NCI-H128 (cell line): Measurements from ENCODE around the gene RDH14.

Experiments
- DNase-seq: peaks from one replicate; lab custom pipeline; 2025; ENCODE audit not compliant: unreplicated experiment; lab: John Stamatoyannopoulos, UW

RDH14 gene

DNA sequence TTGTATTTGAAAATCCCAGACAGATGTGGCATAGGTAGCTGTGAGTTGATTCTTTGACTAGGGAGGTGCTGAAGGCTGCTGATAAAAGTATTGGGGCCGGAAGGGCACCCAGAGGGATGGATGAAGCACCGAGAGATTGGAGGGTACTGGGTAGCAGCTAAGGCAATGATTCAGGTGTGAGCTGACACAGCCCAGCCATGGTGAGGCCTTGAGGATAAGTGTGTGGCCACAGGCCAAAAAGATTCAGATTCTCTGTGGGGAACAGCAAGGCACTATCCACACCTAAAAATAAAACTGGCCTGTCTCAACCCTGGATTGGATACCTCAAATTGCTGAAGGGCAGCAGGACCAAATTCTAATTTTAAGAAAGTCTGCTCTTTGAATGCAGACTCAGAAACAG is 35.2 kb downstream of the RDH14 start:
- DNase-seq = no peak

GRCh38 chr2:18522484-18523146 is 37.8 kb downstream of the RDH14 start:
- DNase-seq = no peak

DNA sequence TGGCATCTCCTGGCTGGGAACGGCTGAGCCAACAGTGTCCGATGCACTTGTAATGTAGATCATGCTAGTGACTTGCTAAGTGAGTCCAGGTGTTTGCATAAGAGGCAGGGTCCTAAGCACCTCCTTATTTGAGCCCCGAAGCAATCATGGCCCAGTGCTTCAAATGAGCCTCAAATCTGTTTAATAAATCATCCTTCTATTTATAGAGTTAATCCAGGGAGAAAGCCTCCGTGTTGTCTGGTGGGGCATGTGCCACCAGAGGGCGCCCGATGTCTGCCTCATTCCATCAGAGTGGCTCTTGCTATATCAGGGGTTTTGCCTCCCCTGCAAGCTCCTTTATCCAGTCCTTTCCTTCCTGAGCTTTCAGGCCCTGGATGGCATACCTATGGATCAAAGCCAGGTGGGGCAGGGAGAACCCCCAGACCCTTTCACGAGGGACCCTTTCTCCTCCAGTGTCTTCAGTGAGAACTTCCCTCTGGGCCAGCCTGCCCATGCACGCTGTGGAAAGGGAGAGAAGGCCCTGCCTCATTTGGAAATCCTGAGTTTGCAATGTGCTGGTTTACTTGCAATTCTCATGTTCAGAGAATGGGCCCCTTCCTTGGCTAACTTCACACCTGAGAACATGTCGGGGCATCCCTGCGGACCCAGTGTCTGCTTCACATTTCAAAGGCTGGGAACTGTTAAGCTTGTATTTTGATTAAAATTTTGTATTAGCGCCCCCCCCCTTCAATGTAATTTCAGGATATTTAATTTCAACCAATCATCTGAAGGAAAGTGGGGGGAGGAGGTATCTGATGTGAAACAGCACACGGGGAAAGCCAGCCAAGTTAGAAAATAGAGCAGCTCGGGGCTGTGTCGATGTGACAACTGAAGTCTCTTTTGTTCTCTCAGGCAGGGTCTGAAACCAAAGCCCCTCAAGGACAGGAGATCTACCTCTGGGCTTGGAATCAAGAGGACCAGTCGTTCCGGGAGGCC is 39.7 kb downstream of the RDH14 start:
- peak; percentile 26 for DNase-seq

DNA sequence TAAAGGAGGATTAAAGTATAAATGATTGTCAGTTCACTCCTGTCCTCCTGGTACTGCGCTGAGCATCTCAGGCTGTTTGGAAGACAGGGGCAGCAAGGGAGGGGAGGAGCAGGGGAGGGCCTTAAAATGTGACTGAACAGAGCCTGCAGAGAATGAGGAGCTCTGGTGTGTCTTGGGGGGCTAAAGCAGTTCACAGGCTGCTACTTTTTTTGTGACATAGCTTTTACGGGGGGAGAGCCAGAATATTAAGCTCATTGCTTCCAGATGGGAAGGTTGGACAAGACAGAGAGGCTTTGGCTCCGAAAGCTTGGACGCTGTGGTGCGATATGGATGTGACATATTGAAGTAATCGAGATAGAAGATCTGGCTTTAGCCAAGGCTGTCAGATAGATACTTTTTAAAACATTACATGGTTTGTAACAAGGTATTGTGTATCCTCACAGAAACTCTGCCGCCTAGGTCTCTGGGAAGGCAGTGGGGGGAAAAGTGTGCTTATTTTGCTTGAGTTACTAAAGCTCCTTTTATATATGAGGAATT is 40.5 kb downstream of the RDH14 start:
- no peak for DNase-seq

GRCh38 chr2:18518116-18519111 is 42.0 kb downstream of the RDH14 start:
- DNase-seq = no peak

DNA sequence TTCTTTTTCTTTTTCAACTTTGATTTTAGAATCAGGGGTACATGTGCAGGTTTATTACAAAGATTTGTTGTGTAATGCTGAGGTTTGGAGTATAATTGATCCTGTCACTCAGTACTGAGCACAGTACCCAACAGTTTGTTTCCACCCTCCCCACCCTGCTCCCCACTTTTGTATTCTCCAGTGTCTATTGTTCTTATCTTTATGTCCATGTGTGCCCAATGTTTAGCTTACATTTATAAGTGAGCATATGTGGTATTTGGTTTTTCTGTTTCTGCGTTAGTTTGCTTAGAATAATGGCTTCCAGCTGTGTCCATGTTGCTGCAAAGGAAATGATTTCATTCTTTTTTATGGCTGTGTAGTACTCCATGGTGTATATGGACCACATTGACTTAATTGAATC is 43.1 kb downstream of the RDH14 start:
- DNase-seq = no peak

GRCh38 chr2:18516112-18516511 is 44.3 kb downstream of the RDH14 start:
- DNase-seq = no peak

DNA sequence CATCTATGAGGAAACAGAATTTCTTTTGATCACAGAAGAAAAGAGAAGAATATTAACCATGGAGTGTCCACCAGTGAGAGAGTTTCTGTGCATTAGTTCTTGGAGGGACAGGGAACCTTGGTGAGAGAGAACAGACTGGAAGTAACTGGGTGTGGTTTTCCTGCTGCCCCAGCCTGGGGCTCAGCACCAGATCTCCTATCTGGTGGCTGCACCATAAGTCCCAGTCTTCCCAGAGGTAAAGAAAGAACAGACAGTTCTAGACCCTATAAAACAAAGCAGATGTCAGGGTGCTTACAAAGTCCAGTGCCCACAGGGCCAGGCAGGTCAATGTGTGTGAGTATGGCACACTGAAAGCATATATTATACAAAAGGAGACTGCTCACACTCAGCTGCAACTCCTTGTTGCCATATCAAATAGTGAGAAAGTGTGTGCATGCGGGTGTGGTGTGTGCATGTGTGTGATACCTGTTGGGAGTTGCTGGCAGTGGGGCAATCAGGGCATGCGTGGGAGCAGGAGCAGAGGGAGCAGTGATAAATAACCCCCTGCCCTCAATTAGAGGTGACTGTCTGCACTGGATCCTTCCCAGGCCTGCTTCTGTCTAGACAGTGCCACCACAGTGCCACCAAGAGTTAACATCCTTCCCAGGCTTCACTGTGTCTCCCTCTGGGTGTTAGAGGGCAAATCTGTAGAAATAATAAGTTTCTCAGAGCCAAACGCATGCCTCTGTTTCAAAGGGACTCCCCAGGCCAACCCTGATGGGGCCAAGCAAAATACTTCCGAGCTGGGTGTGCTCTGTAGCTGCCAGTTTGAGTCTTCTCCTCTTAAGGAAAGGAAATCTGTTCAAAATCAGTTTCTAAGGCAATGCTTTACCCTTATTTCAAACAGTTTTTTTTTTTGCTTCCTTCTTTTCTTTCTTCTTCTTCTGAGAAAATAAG is 45.7 kb downstream of the RDH14 start:
- DNase-seq = no peak

DNA sequence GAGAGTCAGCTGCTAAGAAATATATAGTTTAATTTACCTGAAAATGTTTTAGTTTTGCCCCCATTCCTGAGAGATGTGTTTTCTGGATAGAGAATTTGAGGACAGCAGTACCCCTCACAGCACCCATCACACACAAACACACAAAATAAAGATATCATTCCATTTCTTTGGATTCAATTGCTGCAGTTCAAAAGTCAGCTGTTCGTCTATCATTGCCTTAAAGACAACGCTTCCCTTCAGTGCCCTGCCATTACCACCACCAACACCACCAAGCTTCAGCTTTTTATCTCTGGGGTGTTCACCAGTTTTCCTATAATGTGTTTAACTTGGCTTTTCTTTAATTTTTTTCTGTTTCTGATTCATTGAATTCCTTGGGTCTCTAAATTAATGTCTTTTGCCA is 49.7 kb downstream of the RDH14 start:
- DNase-seq = no peak

- DNase-seq = no peak
Observed at GRCh38 chr2:18506883-18507509, 53.5 kb downstream of the RDH14 start.

GRCh38 chr2:18505703-18506341 is 54.6 kb downstream of the RDH14 start:
- no peak for DNase-seq
